ENCODE results near the gene DYSF.

DYSF gene

GRCh38 chr2:71469403-71470398 is 16.3 kb downstream of the DYSF start (continued):
- TF ChIP-seq ZNF626 (tag by site-specific recombination; IDR thresholded peaks at IDR 0.05) (no peak), SP2 (tag by site-specific recombination; IDR thresholded peaks at IDR 0.05) (no peak), KLF17 (tag by site-specific recombination; IDR thresholded peaks at IDR 0.05) (no peak), ZNF664 (tag by site-specific recombination; IDR thresholded peaks at IDR 0.05) (no peak), ZNF530 (tag by site-specific recombination; IDR thresholded peaks at IDR 0.05; ENCODE audit: low read depth) (no peak), ZNF48 (tag by site-specific recombination; IDR thresholded peaks at IDR 0.05) (no peak)
- TF ChIP-seq, protein P1, sequence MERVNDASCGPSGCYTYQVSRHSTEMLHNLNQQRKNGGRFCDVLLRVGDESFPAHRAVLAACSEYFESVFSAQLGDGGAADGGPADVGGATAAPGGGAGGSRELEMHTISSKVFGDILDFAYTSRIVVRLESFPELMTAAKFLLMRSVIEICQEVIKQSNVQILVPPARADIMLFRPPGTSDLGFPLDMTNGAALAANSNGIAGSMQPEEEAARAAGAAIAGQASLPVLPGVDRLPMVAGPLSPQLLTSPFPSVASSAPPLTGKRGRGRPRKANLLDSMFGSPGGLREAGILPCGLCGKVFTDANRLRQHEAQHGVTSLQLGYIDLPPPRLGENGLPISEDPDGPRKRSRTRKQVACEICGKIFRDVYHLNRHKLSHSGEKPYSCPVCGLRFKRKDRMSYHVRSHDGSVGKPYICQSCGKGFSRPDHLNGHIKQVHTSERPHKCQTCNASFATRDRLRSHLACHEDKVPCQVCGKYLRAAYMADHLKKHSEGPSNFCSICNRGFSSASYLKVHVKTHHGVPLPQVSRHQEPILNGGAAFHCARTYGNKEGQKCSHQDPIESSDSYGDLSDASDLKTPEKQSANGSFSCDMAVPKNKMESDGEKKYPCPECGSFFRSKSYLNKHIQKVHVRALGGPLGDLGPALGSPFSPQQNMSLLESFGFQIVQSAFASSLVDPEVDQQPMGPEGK (tag by site-specific recombination; IDR thresholded peaks at IDR 0.05): no peak

DNA sequence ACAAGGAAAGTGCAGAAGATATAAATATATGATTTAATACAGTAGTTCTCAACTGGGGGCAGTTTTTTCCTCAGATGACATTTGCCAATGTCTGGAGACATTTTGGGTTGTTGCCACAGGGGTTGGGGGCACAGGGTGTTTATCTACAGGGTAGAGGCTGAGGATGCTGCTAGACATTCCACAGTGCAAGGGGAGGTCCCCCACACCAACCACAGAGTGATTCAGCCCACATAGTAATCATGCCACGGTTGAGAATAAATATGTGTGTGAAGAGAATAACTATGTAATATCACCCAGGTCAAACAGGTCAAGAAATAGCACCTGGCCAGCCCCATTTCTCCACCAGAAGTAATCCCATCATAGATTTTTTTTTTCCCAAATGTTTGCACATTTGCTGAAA is 17.9 kb downstream of the DYSF start:
- ChIA-PET CTCF (no interaction called here), POLR2A (no interaction called here)
- H3K27ac ChIP-seq (ENCODE audit: extremely low read depth, low read depth, low read length): no peak overlapping the region
- no peaks in the 10 kb centered on the region for H3K9me3 ChIP-seq (ENCODE audit: control insufficient read depth, insufficient read depth, low read depth, low read length)
- H3K4me1 ChIP-seq (ENCODE audit: control insufficient read depth, insufficient read depth, low read length): no peaks in the 10 kb centered on the region
- TF ChIP-seq ZNF596 (tag by site-specific recombination; IDR thresholded peaks at IDR 0.05) (no peak), ZNF274 (IDR thresholded peaks at IDR 0.05; ENCODE audit: low read length) (no peak), ZNF274 (tag by site-specific recombination; IDR thresholded peaks at IDR 0.05; ENCODE audit: borderline replicate concordance) (no peak), ZNF280C (tag by site-specific recombination; IDR thresholded peaks at IDR 0.05) (no peak), ZBTB11 (tag by site-specific recombination; conservative IDR thresholded peaks at IDR 0.05; ENCODE audit: low read depth) (no peak), GFI1B (tag by site-specific recombination; IDR thresholded peaks at IDR 0.05) (no peak)
- H3K4me3 ChIP-seq (ENCODE audit: low read depth, low read length): no peak overlapping the region
- H3K36me3 ChIP-seq (ENCODE audit: control insufficient read depth in 2 of 2, insufficient read depth in 1 of 2, low read length in 2 of 2): no peaks in the 10 kb centered on the region

DNA sequence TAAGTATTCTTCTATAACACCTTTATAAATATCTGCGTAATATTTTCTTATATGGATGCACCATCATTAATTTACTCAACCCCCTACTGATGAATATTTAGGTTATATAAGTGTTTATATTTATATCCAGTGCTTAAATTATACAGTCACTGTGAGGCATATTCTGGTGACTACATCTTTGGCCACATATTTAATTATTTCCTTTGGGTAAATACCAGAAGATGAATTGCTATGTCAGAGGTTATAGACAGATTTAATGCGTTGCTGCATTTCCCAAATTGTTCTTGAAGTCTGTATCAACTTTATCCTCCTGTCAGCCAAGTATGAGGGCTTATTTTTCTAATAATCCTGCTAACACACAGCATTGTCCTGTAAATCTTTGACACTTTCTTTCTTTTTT is 18.7 kb downstream of the DYSF start:
- H3K27ac ChIP-seq (ENCODE audit: extremely low read depth, low read depth, low read length): no peak overlapping the region
- POLR2A ChIA-PET: no interaction called here

More for the DNA sequence above, 18.7 kb downstream of the DYSF start:
- Histone ChIP-seq H3K4me3 (ENCODE audit: low read depth, low read length) (no peak overlapping the region), H3K9me3 (ENCODE audit: control insufficient read depth, insufficient read depth, low read depth, low read length) (no peaks in the 10 kb centered on the region), H3K36me3 (ENCODE audit: control insufficient read depth in 2 of 2, insufficient read depth in 1 of 2, low read length in 2 of 2) (no peaks in the 10 kb centered on the region), H3K4me1 (ENCODE audit: control insufficient read depth, insufficient read depth, low read length) (no peaks in the 10 kb centered on the region)
- CTCF ChIA-PET: no interaction called here
- TF ChIP-seq TCF7L2 (IDR thresholded peaks at IDR 0.05; ENCODE audit: borderline replicate concordance, low read depth, low read length) (no peak), HOXA7 (CRISPR knock-in tag; IDR thresholded peaks at IDR 0.05; ENCODE audit: borderline replicate concordance) (no peak), ZNF660 (tag by site-specific recombination; IDR thresholded peaks at IDR 0.05) (no peak), ZNF114 (tag by site-specific recombination; IDR thresholded peaks at IDR 0.05) (no peak), ZBTB11 (tag by site-specific recombination; conservative IDR thresholded peaks at IDR 0.05; ENCODE audit: low read depth) (no peak), ZBTB17 (tag by site-specific recombination; IDR thresholded peaks at IDR 0.05) (no peak)

Measured in HEK293 (cell line).